Measurements from ENCODE around the gene TSPYL4.

Gene TSPYL4

DNA sequence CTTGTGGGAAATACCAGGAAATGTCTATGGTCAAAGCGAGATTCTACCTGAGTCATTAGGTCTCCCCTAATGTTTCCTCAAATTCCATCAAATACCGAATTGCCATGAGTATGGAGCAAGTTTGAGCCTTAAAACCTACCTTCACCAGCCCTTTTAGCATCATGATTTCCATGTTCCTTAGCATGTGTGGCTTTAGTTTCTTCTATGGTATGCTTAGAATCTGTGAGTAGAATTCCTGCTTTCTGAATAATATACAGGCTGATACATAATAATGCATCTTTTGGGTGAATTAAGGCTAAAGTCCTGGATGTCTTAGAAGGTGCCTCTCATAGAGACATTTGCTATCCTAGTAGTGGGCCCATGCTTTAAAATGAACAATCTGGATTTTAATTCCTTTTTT, 32.0 kb downstream of the TSPYL4 start:
- no peak for DNase-seq (ENCODE audit: low spot score)

DNA sequence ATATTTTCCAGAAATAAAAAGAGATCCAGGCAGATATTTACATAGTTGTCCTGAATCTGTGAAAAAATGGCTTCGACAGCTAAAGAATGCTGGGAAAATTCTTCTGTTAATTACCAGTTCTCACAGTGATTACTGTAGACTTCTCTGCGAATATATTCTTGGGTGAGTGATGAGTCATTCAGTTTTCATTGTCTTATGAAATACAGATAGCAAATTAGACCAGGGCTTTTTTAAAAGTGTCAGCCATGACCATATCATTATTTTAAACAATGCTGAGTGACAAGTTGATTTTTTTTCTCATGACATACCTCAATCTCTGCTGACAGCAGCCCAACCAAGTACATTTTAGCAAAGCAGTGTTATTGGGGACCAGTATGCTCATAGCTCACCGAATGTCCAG, 32.8 kb downstream of the TSPYL4 start:
- no peak for DNase-seq (ENCODE audit: low spot score)

DNA sequence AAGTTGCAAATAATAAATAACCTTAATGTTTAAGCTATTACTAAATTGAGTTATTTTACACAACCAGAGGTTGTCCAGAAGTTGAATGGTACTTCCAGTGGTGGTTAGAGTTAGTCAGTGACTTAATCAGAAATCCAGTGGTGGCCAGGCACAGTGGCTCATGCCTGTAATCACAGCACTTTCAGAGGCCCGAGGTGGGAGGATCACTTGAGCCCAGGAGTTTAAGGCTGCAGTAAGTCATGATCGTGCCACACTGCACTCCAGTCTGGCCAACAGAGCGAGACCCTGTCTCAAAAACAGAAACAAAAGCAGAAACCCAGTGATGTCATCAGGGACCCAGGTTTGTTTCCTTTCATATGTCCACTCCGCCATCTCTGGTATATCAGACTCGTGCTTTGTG, 35.0 kb downstream of the TSPYL4 start:
- no peak for DNase-seq (ENCODE audit: low spot score)

DNA sequence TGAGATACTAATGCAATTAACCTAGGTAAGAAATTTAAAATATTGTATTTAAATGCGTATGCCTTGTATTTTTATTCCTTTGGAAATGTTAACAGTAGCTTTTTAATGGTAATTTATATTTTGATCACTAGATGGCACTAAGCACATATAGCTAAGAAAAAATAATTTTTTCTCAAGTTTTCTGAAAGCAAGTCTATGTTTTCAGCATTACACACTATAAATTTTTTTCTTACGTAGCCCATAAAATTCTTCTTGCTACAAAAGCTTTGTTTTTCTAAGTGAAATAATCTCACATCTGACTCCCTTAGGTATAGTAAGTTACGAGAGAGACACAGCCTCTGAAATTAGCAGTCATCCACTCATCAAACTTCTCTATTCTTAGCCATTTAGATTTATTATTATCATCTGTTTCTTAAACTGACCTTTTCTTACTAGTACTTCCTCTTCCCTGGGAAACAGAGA, 35.7 kb downstream of the TSPYL4 start:
- no peak for DNase-seq (ENCODE audit: low spot score)

DNA sequence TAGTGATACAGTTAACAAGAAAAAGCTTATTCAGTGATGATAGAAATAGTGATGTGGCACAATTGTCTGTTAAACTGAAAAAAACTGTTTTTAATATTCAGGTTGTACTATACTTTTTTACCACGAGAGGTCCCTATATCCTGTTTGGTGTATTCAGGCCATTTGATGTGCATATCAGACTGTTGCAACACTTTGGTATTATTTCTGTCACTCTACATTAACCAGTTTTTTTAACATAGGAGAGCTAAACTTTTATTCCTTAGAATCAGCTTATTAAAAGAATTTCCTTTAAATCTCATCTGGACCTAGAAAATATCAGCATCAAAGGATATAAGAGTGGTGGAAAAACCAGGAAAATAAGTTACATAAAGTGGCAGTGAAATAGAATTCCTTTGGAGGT, 36.8 kb downstream of the TSPYL4 start:
- DNase-seq (ENCODE audit: low spot score): no peak

DNA sequence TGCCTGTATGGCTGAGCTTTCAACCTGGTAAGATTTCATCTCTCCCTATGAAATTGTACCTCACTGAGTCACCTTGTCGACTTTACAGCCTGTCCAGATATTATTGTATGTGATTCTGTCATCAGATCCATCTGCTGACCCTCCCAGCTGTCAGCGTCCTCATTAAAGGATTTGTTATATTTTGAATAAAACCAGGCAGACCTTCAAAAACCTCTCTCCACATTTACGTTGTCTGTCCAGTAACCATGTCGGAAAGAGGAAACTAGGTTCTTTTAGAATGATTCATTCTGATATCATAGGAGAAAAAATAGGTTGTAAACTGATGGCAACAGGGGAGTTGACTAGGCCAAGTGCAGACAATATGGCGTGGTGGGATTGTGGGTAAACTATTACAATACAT, 38.5 kb downstream of the TSPYL4 start:
- DNase-seq (ENCODE audit: low spot score): no peak

DNA sequence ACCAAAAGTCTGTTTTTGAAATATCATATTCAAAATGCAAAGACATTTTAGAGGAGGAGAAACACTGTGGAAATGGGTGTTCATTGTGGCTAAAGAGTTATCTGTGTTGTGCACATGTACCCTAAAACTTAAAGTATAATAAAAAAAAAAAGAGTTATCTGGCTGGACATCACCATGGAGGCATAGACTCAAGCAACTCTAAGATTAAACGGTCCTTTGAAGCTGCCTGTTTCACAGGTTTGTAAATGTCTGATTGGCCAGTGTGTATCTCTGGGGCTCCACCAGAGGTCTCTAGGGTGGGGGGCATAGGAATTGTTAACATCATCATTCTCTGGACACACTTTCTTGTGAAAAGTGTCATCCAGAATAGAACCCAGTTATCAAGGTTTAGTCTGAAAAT, 39.2 kb downstream of the TSPYL4 start:
- DNase-seq (ENCODE audit: low spot score): no peak

DNA sequence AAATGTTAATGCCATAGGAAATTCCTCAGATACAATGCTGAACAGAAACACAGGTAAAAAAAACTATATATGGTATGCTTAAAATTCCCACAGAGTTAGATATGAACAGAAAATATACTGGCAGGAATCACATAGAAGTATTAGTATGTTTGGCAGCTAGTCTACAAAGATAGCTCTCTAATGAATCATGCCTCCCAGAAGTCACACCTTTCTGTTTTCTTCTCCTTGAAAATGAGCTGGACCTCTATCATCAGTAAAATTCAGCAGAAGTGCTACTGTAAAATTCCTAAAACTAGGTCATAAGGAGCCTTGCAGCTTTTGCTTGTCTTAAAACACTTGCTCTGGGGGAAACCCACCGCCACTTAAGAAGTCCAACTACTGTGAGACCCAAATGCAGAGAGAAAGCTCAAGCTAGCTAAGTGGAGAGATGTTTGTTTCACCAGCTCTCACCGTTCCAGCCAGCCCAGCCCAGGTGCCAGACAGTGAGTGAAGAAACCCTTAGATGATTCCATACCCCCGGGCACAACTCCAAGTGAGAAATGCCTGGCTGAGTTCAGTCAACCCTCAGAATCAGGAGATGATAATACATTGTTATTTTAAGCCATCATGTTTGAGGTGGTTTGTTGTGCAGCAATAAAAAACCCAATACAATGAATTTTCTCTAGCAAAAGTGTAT, 43.0 kb downstream of the TSPYL4 start:
- DNase-seq (ENCODE audit: low spot score): no peak

DNA sequence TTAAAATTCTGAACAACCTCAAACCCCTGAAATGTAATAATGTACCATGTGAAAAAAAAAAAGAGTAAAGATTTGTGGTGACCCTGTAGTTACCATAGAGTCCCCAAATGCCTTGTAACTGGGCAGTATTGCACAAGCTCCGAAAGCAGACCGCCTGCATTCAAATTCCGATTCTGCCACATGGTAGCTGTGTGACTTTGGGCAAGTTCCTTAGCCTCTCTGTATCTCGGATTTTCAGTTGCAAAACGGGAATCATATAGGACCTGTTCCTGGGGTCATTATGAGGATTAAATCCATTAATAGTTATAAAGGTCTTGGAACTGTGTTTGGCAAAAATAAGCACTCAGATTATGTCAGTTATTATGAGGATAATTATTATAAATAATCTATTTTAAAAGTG, 43.6 kb downstream of the TSPYL4 start:
- no peak for DNase-seq (ENCODE audit: low spot score)

DNA sequence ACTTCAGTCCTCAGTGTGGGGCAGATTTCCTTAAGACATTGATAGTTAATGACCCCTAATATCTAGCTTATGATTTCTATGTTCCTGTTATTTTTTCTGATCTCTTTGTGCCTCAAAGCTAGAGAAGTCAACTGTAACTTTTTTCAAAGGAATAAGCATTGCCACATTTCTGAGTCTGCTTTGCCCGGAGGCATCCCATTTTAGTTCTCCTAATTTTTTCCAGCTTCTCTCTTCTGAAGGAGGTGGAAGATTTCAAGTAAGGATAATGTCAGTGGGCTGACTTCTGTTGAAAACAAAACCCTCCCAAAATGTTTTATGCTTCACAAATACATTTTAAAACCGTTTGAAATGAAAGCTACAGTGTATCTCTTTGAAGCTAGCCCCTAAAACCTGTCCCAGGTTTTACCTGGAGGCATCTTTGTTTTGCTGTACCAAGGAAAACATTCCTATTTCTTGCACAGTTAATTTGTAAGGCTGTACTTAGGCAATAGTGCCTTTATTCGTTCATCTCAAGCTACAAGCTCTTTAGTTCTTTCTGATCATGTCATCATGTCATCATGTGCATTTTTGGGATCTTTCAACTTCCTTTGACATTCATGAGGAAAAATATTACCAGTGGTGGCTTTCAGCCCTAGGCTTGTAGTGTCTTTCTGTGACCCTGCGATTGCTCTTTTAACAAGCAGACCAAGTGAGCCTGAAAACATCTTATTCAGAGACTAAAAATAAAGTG, 45.7 kb downstream of the TSPYL4 start:
- DNase-seq (ENCODE audit: low spot score): no peak

DNA sequence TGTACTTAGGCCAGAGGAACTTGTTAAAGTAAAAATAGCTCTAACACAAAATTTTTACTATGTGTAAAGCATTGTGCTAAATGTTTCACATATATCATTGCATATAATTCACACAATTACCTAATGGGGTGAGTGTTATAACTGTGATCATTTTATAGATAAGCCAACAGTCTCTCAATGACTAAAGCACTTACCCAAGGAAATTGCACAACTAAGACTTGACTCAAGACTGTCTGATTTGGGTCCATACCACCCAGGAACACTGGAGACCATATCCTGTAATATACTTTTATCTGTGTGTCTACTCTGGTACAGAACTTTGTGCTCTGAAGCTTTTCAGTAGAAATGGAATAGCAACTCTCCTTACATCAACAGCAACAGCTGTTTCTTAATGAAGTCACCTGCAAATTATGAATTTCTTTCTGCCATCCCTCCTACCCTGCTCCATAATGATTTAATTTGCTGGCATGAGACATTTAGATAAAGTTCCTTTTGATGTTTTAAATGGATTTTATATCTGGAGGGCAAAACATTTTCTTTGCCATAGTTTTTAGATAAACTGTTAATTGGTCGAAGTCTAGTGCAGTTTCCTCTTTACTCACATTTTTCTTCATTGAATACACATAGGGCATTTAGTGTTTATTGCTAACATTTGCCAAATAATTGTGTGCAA, 47.5 kb downstream of the TSPYL4 start:
- no peak for DNase-seq (ENCODE audit: low spot score)

DNA sequence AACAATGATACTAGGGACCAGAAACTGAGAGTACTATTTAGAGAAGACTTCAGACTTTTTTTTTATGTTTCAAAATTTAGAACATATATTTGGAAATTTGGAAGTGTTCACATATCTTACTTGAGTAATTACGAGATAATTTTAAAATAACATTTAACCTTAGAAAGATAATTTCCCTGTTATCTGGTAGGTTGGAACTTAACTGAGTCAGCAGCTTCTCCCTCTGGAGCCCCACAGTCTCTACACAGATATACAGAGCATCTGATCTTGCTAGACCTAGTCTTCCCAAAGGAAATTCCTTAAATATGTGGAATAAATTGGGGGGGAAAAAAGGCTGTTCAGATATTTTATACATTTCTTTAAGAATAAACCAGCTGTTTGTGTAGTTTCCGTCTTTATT, 48.6 kb downstream of the TSPYL4 start:
- DNase-seq (ENCODE audit: low spot score): no peak

DNA sequence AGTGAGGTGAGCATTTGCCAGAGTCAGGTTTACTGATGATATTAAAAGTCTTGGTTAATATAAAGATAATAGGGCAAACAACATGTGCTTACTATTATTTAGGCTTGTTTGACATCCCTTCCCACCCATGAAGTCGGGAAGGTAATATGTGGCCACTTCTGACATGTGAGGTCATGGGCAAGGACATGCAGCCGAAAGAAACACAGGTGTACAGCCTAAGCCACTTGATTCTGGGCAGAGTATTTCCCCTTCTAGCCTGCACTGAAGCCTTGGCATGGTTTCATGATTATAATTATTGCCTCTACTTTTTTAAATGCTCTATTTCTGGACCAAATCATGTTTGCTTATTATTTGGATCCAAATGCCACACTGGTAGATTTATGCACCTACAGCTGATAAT, 52.3 kb downstream of the TSPYL4 start:
- no peak for DNase-seq (ENCODE audit: low spot score)

DNA sequence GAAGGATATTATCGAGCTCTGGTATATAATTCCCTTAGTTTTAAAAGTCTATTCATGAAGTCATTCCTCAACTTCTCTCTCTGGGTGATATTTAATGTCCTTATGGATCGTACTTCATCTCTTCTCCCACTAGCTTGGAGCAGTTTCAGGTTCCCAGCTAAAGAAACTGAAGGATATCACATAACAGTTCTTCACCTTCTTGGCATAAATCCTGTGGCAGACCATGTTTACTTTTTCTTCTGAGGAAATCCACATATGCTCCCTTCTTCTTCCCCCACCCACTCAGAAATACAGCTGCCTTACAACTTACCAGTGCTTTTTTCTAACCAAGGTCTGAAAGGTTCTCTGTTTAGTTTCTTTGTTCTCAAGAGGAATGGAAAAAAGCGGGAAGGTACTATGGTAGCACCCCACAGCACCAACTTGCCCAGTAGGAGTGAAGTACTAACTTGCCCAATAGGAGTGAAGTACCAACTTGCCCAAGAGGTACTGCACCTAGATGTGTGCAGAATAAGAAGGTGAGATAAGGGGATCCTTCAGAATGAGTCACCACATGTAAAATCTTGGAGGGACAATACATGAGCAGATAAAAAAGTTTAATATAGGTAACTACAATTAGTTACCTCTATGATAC, 53.1 kb downstream of the TSPYL4 start:
- DNase-seq (ENCODE audit: low spot score): no peak

Data from hepatic stellate cell (primary cell).